Measurements from ENCODE around the gene NCAPG2. TPM values are rescaled to one million over a fixed set of nuclear protein-coding genes. Genes with fewer than 3 reads are reported as not detected.

NCAPG2 gene
- total RNA-seq, 1 experiment from 2014 or later = 99.2 TPM

GRCh38 chr7:158707610-158708009, 3.0 kb upstream of the NCAPG2 start (continued):
- no peak for TF ChIP-seq ZNF425 (CRISPR knock-in tag; conservative IDR thresholded peaks at IDR 0.05)

GRCh38 chr7:158706710-158707590, 2.3 kb upstream of the NCAPG2 start:
- H3K4me1 Mint-ChIP-seq = peaks cover 29% of the 10 kb centered on the region
- 0 out of 2 replicates have a peak, but pooled peaks have one; percentile 9 for TF ChIP-seq TCF7 (CRISPR knock-in tag; IDR thresholded peaks at IDR 0.05; ENCODE audit: low read depth)
- no peak for TF ChIP-seq PRDM15 (CRISPR knock-in tag; IDR thresholded peaks at IDR 0.05)
- TF ChIP-seq E2F4 (CRISPR knock-in tag; IDR thresholded peaks at IDR 0.05; ENCODE audit: borderline replicate concordance, low read depth) = no peak
- no peak overlapping the region for H3K27ac Mint-ChIP-seq
- CTCF ChIA-PET = interaction anchor here (1.8 kb wide), 1 partner anchor 26 kb away, joined by 7 read pairs; no protein-coding TSS in a partner anchor
- no peak for DNase-seq (ENCODE audit: low spot score)
- ATAC-seq = no peak
- no peaks in the 10 kb centered on the region for H3K27me3 Mint-ChIP-seq (ENCODE audit: low read depth)
- H3K9me3 Mint-ChIP-seq = peaks cover 15% of the 10 kb centered on the region
- no peak overlapping the region; the same call in 1 of the 2 replicates for H3K4me3 Mint-ChIP-seq
- POLR2A ChIA-PET = no interaction called here
- H3K36me3 Mint-ChIP-seq = peaks cover 9% of the 10 kb centered on the region

- no peaks in the 10 kb centered on the region for H3K27me3 Mint-ChIP-seq (ENCODE audit: low read depth)
- H3K9me3 Mint-ChIP-seq = peaks cover 15% of the 10 kb centered on the region
- POLR2A ChIA-PET = no interaction called here
- no peak for DNase-seq (ENCODE audit: low spot score)
- peak overlapping the region; percentile 72 for H3K4me3 Mint-ChIP-seq
- H3K36me3 Mint-ChIP-seq = peaks cover 14% of the 10 kb centered on the region
- no peak for ATAC-seq
- no peak for TF ChIP-seq MXD4 (CRISPR knock-in tag; IDR thresholded peaks at IDR 0.05; ENCODE audit: borderline replicate concordance)
- no peak for TF ChIP-seq ZNF317 (CRISPR knock-in tag; IDR thresholded peaks at IDR 0.05; ENCODE audit: borderline replicate concordance, low read depth)
- TF ChIP-seq PRRX2 (CRISPR knock-in tag; IDR thresholded peaks at IDR 0.05) = no peak
- TF ChIP-seq MYBL2 (CRISPR knock-in tag; IDR thresholded peaks at IDR 0.05) = no peak
- TF ChIP-seq FOXK1 (CRISPR knock-in tag; IDR thresholded peaks at IDR 0.05) = no peak
- no peak for TF ChIP-seq E2F1 (CRISPR knock-in tag; IDR thresholded peaks at IDR 0.05)
- peak overlapping the region; percentile 46; the same call in 1 of the 2 replicates for H3K27ac Mint-ChIP-seq
- CTCF ChIA-PET = interaction anchor here (1.8 kb wide), 1 partner anchor 27 kb away, joined by 7 read pairs; no protein-coding TSS in a partner anchor
- H3K4me1 Mint-ChIP-seq = peaks cover 35% of the 10 kb centered on the region
These were observed 1.7 kb upstream of the NCAPG2 start for GRCh38 chr7:158706273-158706704.

Data from WTC11 (cell line).